T-helper 1 cell treated with Interleukin-12 subunit alpha and Interleukin-12 subunit beta and Interleukin-4 antibody, amounts not matched to agents 30 μg/mL and 1 μg/mL, for 36 hours (primary cell): ENCODE measurements around the gene CIB1.
"Not testable (repeated sequence)": the region's sequence is repeated elsewhere in the genome, so short reads cannot be mapped to it uniquely, and the experiment has no call there.

ENCODE experiments used
- H3K27ac Mint-ChIP-seq: one replicate; pipeline ENCODE4 v1.8.0; 2021; ENCODE audit warnings: mild to moderate bottlenecking, mixed read lengths
- H3K27me3 Mint-ChIP-seq: one replicate; pipeline ENCODE4 v1.8.0; 2021; ENCODE audit warnings: low read depth, mixed read lengths
- H3K36me3 Mint-ChIP-seq: one replicate; pipeline ENCODE4 v1.8.0; 2021; ENCODE audit warnings: low read depth, mixed read lengths
- H3K4me1 Mint-ChIP-seq: one replicate; pipeline ENCODE4 v1.8.0; 2021; ENCODE audit warnings: low read depth, mixed read lengths
- H3K4me3 Mint-ChIP-seq: one replicate; pipeline ENCODE4 v1.8.0; 2021; ENCODE audit warnings: mild to moderate bottlenecking, moderate library complexity, mixed read lengths
- H3K9me3 Mint-ChIP-seq: one replicate; pipeline ENCODE4 v1.8.0; 2021; ENCODE audit warnings: mixed read lengths

The CIB1 gene

DNA sequence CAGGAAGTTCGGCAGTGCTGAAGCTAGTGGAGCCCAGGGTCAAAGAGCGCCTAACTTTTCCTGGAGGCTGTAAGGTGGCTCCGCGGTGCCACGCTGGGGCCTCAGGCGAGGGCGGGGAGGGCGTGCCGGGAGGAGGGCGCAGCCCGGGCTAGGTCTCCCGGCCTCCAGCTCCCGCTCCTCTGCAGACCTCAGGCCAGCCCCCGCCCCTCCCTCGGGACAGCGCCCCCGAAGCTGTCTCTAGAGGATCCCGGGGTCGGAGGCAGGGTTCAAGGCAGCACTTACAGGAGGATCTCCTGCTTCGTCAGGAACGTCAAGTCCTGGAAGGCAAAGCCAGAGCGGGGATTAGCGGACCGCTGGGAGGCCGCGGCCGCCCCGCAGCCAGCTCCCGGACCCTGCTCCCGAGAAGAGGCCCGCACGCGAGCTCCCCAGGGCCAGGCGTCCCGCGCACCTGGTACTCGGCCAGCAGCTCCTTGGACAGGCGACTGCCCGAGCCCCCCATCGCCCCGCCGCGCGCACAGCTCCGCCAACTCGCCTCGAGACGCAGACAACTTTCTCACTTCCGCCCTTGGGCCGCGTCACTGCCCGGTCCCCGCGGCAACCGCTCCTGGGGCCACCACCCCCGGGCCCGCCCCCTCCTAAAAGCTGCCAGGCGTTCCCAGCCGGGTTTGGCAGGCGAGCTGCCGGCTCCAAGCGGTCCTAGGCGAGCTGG is at the start of gene CIB1:
CIB1 (minus strand) TSS at position 555 of the 709 bp plus-strand sequence; CDS start at position 499, 56 bp downstream.
- Mint-ChIP-seq H3K9me3 (no peaks in the 10 kb centered on the region), H3K36me3 (peaks cover 41% of the 10 kb centered on the region), H3K4me1 (peaks cover 49% of the 10 kb centered on the region), H3K27ac (peak within 1 kb of the TSS; percentile 88), H3K27me3 (no peaks in the 10 kb centered on the region), H3K4me3 (peak within 1 kb of the TSS; percentile 97)

DNA sequence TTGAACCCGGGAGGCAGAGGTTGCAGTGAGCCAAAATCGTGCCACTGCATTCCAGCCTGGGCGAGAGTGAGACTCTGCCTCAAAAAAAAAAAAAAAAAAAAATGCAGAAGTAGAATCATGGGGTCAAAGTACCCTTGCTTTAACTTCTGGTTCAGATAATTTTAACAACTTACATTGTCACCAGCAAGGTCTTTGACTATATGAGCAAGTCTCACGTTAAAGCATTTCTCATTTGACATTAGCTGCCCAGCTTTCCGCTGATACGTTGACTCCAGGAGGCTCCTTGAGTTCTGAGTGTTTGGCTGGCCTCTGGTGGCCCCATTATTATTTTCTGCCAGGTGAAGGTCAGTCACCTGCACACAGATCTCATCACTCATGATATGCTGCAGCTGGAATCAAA is 47.9 kb upstream of the CIB1 start:
- H3K9me3 Mint-ChIP-seq, H3K4me1 Mint-ChIP-seq, H3K36me3 Mint-ChIP-seq, H3K27me3 Mint-ChIP-seq, H3K27ac Mint-ChIP-seq, H3K4me3 Mint-ChIP-seq: not testable (repeated sequence)

DNA sequence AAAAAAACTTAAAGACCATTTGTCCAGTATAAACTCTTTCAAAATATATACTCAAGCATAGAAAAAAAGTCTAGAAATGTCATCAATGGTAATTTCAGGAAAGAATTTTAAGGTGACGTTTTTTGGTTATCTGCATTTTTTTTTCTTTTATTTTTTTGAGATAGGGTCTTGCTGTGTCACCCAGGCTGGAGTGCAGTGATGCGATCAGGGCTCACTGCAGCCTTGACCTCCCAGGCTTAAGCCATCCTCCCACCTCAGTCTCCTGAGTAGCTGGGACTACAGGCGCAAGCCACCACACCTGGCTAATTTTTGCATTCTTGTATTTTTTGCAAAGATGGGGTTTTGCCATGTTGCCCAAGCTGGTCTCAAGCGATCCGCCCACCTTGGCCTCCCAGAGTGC is 47.0 kb upstream of the CIB1 start:
- not testable (repeated sequence) for H3K27ac Mint-ChIP-seq, H3K36me3 Mint-ChIP-seq, H3K4me1 Mint-ChIP-seq, H3K27me3 Mint-ChIP-seq, H3K4me3 Mint-ChIP-seq, H3K9me3 Mint-ChIP-seq

DNA sequence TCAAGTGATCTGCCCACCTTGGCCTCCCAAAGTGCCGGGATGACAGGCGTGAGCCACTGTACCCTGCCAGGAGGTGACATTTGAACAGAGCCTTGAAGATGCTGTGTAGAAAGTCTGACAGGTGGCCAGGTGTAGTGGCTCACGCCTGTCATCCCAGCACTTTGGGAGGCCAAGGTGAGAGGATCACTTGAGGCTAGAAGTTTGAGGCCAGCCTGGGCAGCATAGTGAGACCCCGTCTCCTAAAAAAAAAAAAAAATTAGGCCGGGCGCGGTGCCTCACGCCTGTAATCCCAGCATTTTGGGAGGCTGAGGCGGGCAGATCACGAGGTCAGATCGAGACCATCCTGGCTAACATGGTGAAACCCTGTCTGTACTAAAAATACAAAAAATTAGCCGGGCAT is 44.7 kb upstream of the CIB1 start:
- H3K9me3 Mint-ChIP-seq, H3K27me3 Mint-ChIP-seq, H3K4me3 Mint-ChIP-seq, H3K4me1 Mint-ChIP-seq, H3K36me3 Mint-ChIP-seq, H3K27ac Mint-ChIP-seq: not testable (repeated sequence)

DNA sequence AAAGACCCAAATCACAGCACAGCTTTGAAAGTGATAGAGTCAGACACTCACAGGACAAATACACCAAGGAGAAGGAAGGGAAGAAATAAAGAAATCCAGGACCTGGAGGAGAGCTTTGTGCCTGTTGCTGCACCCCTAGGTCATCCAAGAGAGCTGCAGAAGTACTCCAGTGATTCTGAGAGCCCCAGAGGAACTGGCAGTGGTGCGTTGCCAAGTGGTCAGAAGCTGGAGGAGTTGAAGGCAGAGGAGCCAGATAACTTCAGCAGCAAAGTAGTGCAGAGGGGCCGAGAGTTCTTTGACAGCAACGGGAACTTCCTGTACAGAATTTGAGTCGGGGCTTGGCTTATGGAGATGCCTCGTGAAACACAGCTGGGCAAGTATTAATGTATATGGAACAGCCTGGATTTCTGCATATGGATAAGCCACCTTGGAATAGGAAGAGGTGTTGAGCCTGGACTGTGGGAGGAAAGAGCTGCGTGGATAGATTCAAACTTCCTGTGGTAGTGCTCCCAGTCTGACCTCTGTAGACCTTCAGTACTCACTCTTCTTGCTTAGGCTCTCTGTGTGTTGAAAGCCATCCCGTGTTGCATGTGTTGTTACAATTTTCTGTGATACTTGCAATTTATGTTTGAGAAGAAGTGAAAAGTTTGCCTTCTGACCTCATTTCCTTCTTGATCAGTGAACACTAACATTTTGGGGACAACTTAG is 37.9 kb upstream of the CIB1 start:
- Mint-ChIP-seq H3K9me3 (no peaks in the 10 kb centered on the region), H3K4me1 (peaks cover 38% of the 10 kb centered on the region), H3K27ac (no peak overlapping the region), H3K36me3 (peaks cover 34% of the 10 kb centered on the region), H3K27me3 (no peaks in the 10 kb centered on the region), H3K4me3 (no peak overlapping the region)

DNA sequence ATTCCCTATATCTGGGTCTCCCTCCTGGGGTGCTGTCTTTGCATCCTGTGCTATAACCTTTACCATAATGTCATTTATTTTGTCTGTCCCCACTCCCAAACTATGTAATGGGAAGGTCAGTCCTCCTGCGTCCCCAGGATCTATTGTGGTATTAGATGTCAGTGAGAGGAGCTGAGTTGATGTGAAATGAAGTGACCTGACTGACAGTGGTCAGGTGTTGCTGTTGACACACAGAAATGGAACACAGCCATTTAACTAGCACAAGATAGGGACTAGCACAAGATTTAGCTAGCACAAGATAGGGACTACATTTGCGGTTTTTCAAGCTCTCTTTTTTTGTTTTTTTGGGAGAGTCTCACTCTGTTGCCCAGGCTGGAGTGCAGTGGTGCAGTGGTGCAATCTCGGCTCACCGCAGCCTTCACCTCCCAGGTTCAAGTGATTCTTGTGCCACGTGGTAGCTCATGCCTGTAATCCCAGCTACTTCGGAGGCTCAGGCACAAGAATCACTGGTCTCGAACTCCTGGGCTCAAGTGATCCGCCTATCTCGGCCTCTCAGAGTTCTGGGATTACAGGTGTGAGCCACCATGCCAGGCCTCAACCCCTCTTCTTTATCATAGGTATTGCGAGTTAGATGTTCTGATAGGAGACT is 36.9 kb upstream of the CIB1 start:
- Mint-ChIP-seq H3K27ac (no peak overlapping the region), H3K4me3 (no peak overlapping the region), H3K9me3 (no peaks in the 10 kb centered on the region), H3K27me3 (no peaks in the 10 kb centered on the region), H3K4me1 (peaks cover 36% of the 10 kb centered on the region), H3K36me3 (peaks cover 34% of the 10 kb centered on the region)

DNA sequence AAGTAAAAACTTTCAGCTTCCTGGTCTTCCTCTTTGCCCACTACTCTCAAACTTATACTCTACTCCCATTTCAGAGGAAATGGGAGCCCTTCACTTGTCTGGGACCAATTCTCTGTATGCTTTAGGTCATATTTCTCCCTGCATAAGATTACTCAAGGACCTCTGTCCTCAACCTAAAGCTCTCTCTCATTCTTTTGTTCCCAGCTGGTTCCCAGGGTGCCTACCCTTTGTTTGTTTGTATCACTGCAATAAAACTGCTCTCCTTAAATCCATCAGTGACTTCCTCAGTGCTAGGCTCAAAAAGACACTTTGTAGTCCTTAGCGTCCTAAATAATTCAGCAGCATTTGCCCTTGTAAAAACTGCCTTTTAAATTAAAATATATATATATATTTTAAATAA is 34.7 kb upstream of the CIB1 start:
- peaks cover 46% of the 10 kb centered on the region for H3K4me1 Mint-ChIP-seq
- peak overlapping the region; percentile 77 for H3K4me3 Mint-ChIP-seq
- H3K27me3 Mint-ChIP-seq: no peaks in the 10 kb centered on the region
- H3K9me3 Mint-ChIP-seq: no peaks in the 10 kb centered on the region
- H3K36me3 Mint-ChIP-seq: peaks cover 26% of the 10 kb centered on the region
- peak overlapping the region; percentile 15 for H3K27ac Mint-ChIP-seq

DNA sequence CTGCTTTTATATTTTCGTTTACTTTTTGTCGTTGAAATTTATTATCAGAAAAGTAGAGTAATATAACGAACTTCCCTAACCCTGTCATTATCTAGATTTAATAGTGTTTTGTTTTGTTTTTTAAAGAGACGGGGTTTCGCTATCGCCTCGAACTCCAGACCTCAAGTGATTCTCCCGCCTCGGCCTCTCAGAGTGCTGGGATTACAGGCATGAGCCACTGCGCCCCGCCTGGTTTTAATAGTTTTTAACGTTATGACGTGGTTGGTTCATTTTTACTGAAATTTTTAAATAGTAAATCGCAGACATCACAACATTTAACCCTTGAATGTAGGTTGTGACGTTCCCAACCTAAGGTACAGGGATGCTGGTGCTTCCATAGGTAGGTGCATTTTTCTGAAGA is 32.7 kb upstream of the CIB1 start:
- Mint-ChIP-seq H3K27ac (peak overlapping the region; percentile 98), H3K27me3 (no peaks in the 10 kb centered on the region), H3K9me3 (no peaks in the 10 kb centered on the region), H3K4me1 (peaks cover 40% of the 10 kb centered on the region), H3K36me3 (peaks cover 23% of the 10 kb centered on the region), H3K4me3 (peak overlapping the region; percentile 97)

DNA sequence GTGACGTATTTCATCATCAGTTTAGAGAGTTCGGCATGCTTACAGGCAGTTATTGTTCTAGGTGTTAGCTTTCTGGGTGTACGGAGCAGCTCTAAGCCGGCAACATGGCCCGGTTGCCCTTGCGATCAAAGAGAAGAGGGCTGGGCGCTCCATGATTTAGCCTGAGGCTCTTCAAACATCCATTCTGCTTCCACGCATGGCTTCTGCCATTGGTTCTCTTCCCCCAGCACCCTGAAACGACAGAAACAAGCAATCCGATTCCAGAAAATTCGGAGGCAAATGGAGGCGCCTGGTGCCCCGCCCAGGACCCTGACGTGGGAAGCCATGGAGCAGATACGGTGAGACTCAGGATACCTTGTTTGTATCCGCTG is 32.3 kb upstream of the CIB1 start:
- H3K9me3 Mint-ChIP-seq: no peaks in the 10 kb centered on the region
- H3K4me1 Mint-ChIP-seq: peaks cover 37% of the 10 kb centered on the region
- H3K36me3 Mint-ChIP-seq: peaks cover 20% of the 10 kb centered on the region
- H3K27ac Mint-ChIP-seq: peak overlapping the region; percentile 98
- peak overlapping the region; percentile 97 for H3K4me3 Mint-ChIP-seq
- no peaks in the 10 kb centered on the region for H3K27me3 Mint-ChIP-seq

DNA sequence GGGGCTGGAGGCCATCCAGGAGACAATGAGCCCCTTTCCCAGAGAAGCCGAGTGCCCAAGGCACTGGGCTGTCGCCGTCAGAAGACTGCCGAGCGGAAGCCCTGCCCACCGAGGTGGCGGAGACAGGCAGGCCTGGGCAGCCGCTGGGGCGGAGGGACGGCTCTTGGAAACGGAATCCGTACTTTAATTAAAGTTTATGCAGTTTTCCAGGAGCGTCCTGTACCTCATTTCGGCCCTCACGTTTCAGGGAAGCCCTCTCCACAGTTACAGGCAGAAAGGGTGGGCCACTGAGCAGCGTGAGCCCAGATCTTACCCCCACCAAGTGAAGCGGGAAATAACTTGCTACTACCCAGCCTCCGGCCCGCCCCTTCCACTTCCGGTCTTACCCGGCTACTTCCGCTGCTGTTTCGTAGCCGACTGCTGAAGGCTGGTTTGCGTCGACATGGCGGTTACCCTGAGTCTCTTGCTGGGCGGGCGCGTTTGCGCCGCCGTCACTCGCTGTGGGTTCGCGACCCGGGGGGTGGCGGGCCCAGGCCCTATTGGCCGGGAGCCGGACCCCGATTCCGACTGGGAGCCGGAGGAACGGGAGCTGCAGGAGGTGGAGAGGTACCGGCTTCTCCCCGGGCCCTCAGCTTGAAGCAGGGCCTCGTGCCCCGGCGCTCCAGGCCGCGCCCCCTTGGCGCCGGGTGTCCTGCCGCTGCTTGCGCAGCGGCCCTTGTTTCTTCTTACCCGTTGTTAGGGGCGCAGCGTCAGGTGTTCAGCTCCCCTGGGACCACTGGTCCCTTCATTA is 31.7 kb upstream of the CIB1 start, which contains the start of gene NGRN:
NGRN (plus strand) TSS at position 402 of the 790 bp plus-strand sequence; CDS start at position 443, 41 bp downstream.
- Mint-ChIP-seq H3K27me3 (no peaks in the 10 kb centered on the region), H3K27ac (peak within 1 kb of the TSS; percentile 98), H3K36me3 (peaks cover 17% of the 10 kb centered on the region), H3K4me3 (peak within 1 kb of the TSS; percentile 97), H3K9me3 (no peaks in the 10 kb centered on the region), H3K4me1 (peaks cover 35% of the 10 kb centered on the region)

DNA sequence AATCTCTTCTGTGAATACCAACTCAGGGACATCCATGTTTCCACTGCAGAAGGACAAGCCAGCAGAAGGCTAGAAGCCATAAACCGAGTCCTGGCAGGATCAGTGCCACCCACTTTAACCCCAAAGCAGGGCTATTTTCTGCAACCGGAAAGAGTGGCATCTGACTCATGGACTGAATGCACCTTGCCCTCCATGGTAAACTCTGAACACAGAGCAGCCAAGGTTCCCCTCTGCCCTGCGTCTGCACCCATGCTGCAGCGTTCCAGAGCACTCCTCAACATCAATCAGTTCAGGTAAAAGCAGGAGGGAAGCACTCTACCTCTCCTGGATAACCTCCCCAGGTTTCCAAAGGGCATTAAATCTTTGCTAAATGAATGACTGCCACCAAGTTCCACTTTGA is 30.9 kb upstream of the CIB1 start:
- H3K27ac Mint-ChIP-seq: peak overlapping the region; percentile 98
- H3K27me3 Mint-ChIP-seq: no peaks in the 10 kb centered on the region
- no peaks in the 10 kb centered on the region for H3K9me3 Mint-ChIP-seq
- peaks cover 31% of the 10 kb centered on the region for H3K4me1 Mint-ChIP-seq
- H3K4me3 Mint-ChIP-seq: peak overlapping the region; percentile 97
- peaks cover 10% of the 10 kb centered on the region for H3K36me3 Mint-ChIP-seq

DNA sequence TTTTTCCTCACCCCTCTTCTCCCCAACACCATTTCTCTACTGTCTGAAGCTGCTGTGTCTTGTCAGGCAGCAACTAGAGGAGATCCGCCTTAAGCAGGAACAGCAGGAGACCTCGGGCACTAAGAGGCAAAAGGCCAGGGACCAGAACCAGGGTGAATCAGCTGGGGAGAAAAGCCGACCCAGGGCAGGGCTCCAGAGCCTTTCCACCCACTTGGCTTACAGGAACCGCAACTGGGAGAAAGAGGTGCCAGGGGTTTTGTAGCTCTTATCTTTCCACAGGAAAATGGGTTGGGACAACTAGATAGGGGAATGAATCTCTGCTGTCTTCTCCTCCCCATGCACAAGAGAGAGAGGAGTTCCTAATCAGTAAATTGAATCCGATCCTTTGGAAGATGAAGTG is 28.7 kb upstream of the CIB1 start:
- no peak overlapping the region for H3K4me3 Mint-ChIP-seq
- H3K4me1 Mint-ChIP-seq: peaks cover 22% of the 10 kb centered on the region
- H3K36me3 Mint-ChIP-seq: peaks cover 2% of the 10 kb centered on the region
- no peaks in the 10 kb centered on the region for H3K9me3 Mint-ChIP-seq
- no peaks in the 10 kb centered on the region for H3K27me3 Mint-ChIP-seq
- H3K27ac Mint-ChIP-seq: no peak overlapping the region

DNA sequence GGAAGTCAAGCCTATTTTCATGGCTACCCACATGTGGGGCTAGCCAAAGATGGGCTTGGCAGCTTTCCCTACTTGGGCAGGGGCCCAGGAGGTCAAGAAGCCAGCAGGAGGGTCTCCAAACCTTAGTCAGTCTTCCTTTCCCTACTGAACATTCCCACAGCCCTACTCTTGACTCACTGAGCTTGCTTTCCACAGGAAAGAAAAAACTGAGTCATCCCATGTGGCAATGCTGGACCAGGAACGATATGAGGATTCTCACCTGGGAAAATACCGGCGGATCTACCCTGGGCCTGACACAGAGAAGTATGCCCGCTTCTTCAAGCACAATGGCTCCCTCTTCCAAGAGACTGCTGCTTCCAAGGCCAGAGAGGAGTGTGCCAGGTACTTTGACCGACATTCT is 28.1 kb upstream of the CIB1 start:
- H3K27me3 Mint-ChIP-seq: no peaks in the 10 kb centered on the region
- H3K4me1 Mint-ChIP-seq: peaks cover 18% of the 10 kb centered on the region
- H3K27ac Mint-ChIP-seq: no peak overlapping the region
- H3K9me3 Mint-ChIP-seq: no peaks in the 10 kb centered on the region
- H3K36me3 Mint-ChIP-seq: peaks cover 2% of the 10 kb centered on the region
- H3K4me3 Mint-ChIP-seq: no peak overlapping the region

DNA sequence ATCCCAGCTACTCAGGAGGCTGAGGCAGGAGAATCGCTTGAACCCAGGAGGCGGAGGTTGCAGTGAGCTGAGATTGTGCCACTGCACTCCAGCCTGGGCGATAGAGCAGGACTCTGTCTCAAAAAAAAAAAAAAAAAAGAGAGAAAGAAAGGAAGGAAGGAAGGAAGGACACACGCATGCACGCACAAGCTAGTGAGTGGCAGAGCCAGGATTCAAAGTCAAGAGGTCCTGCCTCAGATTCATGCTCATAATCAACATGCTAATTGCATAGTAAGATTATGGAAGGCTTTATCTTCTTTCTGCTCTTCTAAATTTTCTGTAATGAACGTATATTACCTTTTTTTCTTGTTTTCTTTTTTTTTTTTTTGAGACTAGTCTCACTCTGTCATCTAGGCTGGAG is 27.0 kb upstream of the CIB1 start:
- not testable (repeated sequence) for H3K4me3 Mint-ChIP-seq, H3K27me3 Mint-ChIP-seq, H3K36me3 Mint-ChIP-seq, H3K9me3 Mint-ChIP-seq, H3K27ac Mint-ChIP-seq
- H3K4me1 Mint-ChIP-seq: peaks cover 18% of the 10 kb centered on the region
